ENCODE results near the gene PIBF1. TPM values are rescaled to one million over a fixed set of nuclear protein-coding genes. Genes with fewer than 3 reads are reported as not detected.
"Not testable (repeated sequence)": the region's sequence is repeated elsewhere in the genome, so short reads cannot be mapped to it uniquely, and the experiment has no call there.

Gene PIBF1
- total and polyA plus RNA-seq, 5 donors from 2014 or later: 13.6 to 34.1 (median 19.8) TPM

GRCh38 chr13:72884101-72884500 is 102.2 kb downstream of the PIBF1 start:
- Mint-ChIP-seq H3K4me3 (no peak overlapping the region), H3K36me3 (peaks cover 31% of the 10 kb centered on the region), H3K27me3 (no peaks in the 10 kb centered on the region), H3K27ac (no peak overlapping the region), H3K4me1 (peaks cover 0 to 7% (median 2%) of the 10 kb centered on the region in 4 donors), H3K9me3 (peaks cover 0 to 4% (median 2%) of the 10 kb centered on the region in 7 donors)
- Histone ChIP-seq H3K4me1 (ENCODE audit: control insufficient read depth, insufficient read depth, low read length, poor library complexity, severe bottlenecking) (no peaks in the 10 kb centered on the region), H3K4me3 (ENCODE audit: low read depth, low read length) (no peak overlapping the region), H3K9me3 (ENCODE audit: control insufficient read depth in 2 of 2, low read length in 2 of 2) (no peaks in the 10 kb centered on the region), H3K27me3 (ENCODE audit: control insufficient read depth, insufficient read depth, low read length) (no peaks in the 10 kb centered on the region), H3K36me3 (ENCODE audit: control insufficient read depth, insufficient read depth, low read length) (peaks cover 3% of the 10 kb centered on the region), H3K27ac (ENCODE audit: insufficient read depth, low read length, poor library complexity, severe bottlenecking) (no peak overlapping the region)
- no peak for DNase-seq
- no peak for ATAC-seq (ENCODE audit: low read depth in 2 of 2)

- peaks cover 3% of the 10 kb centered on the region for H3K36me3 ChIP-seq (ENCODE audit: control insufficient read depth, insufficient read depth, low read length)
- peaks cover 24% of the 10 kb centered on the region for H3K36me3 Mint-ChIP-seq
- H3K27ac ChIP-seq (ENCODE audit: insufficient read depth, low read length, poor library complexity, severe bottlenecking): no peak overlapping the region
Measured at GRCh38 chr13:72886272-72887067, 104.5 kb downstream of the PIBF1 start.

DNA sequence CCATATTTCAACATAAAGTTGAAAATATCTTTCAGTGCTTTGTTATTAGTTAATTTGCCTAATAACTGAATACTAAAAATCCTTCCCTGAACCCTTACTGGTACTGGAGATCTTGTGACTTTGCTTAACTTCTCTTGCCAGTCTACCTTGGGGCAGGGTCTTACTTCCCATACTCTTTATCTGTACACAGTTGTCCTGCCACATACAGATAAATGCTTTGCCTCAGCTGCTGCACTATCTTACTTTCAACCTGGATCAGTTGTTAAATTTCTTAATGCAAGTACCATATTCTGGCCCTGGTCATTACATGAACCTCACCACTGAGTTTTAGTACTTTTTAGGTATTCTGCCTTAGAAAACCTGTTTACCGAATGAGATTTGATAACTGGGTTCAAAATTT is 107.6 kb downstream of the PIBF1 start:
- H3K27ac Mint-ChIP-seq: no peak overlapping the region
- DNase-seq: no peak

More at GRCh38 chr13:72886272-72887067, 104.5 kb downstream of the PIBF1 start:
- Histone ChIP-seq H3K4me1 (ENCODE audit: control insufficient read depth, insufficient read depth, low read length, poor library complexity, severe bottlenecking) (no peaks in the 10 kb centered on the region), H3K9me3 (ENCODE audit: control insufficient read depth in 2 of 2, low read length in 2 of 2) (no peaks in the 10 kb centered on the region), H3K27me3 (ENCODE audit: control insufficient read depth, insufficient read depth, low read length) (no peaks in the 10 kb centered on the region), H3K4me3 (ENCODE audit: low read depth, low read length) (no peak overlapping the region)
- peaks cover 0 to 10% (median 5%) of the 10 kb centered on the region in 4 donors for H3K4me1 Mint-ChIP-seq
- DNase-seq: no peak
- H3K4me3 Mint-ChIP-seq: no peak overlapping the region
- no peak overlapping the region for H3K27ac Mint-ChIP-seq
- H3K9me3 Mint-ChIP-seq: peaks cover 0 to 3% (median 0%) of the 10 kb centered on the region in 7 donors
- ATAC-seq (ENCODE audit: low read depth in 2 of 2): no peak
- no peaks in the 10 kb centered on the region for H3K27me3 Mint-ChIP-seq

DNA sequence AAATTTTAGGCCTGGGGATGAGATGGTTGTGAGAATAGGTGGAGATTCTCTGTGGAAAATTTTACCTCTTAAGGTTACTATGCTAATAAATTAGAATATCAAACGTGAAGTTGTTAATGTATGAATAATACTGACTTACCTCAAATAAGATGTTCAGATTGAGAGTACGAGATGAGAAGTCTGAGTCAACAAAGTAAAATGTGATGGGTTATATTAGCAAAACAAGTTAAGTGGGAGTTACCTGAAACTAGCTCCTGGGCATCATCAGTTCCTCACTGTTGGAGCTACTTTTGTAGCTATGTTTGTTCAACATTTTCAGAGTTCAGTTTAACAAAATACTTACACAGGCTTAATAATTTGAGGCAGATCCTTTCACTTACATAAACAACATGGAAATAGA is 108.6 kb downstream of the PIBF1 start:
- no peaks in the 10 kb centered on the region for H3K9me3 ChIP-seq (ENCODE audit: control insufficient read depth in 2 of 2, low read length in 2 of 2)
- Mint-ChIP-seq H3K36me3 (peaks cover 18% of the 10 kb centered on the region), H3K4me3 (no peak overlapping the region), H3K27me3 (no peaks in the 10 kb centered on the region), H3K27ac (no peak overlapping the region), H3K9me3 (peaks cover 0 to 2% (median 0%) of the 10 kb centered on the region in 7 donors), H3K4me1 (peaks cover 3 to 9% (median 5%) of the 10 kb centered on the region in 4 donors)
- no peaks in the 10 kb centered on the region for H3K27me3 ChIP-seq (ENCODE audit: control insufficient read depth, insufficient read depth, low read length)
- no peak for ATAC-seq (ENCODE audit: low read depth in 2 of 2)
- H3K36me3 ChIP-seq (ENCODE audit: control insufficient read depth, insufficient read depth, low read length): peaks cover 1% of the 10 kb centered on the region
- H3K4me1 ChIP-seq (ENCODE audit: control insufficient read depth, insufficient read depth, low read length, poor library complexity, severe bottlenecking): no peaks in the 10 kb centered on the region
- H3K4me3 ChIP-seq (ENCODE audit: low read depth, low read length): no peak overlapping the region
- no peak overlapping the region for H3K27ac ChIP-seq (ENCODE audit: insufficient read depth, low read length, poor library complexity, severe bottlenecking)
- DNase-seq: no peak

More for the DNA sequence above, 107.6 kb downstream of the PIBF1 start:
- no peak for ATAC-seq (ENCODE audit: low read depth in 2 of 2)
- Mint-ChIP-seq H3K36me3 (peaks cover 18% of the 10 kb centered on the region), H3K9me3 (peaks cover 0 to 2% (median 0%) of the 10 kb centered on the region in 7 donors), H3K4me1 (peaks cover 3 to 13% (median 5%) of the 10 kb centered on the region in 4 donors), H3K27me3 (no peaks in the 10 kb centered on the region), H3K4me3 (no peak overlapping the region)
- Histone ChIP-seq H3K27ac (ENCODE audit: insufficient read depth, low read length, poor library complexity, severe bottlenecking) (no peak overlapping the region), H3K36me3 (ENCODE audit: control insufficient read depth, insufficient read depth, low read length) (no peaks in the 10 kb centered on the region), H3K9me3 (ENCODE audit: control insufficient read depth in 2 of 2, low read length in 2 of 2) (no peaks in the 10 kb centered on the region), H3K4me1 (ENCODE audit: control insufficient read depth, insufficient read depth, low read length, poor library complexity, severe bottlenecking) (no peaks in the 10 kb centered on the region), H3K4me3 (ENCODE audit: low read depth, low read length) (no peak overlapping the region), H3K27me3 (ENCODE audit: control insufficient read depth, insufficient read depth, low read length) (no peaks in the 10 kb centered on the region)

DNA sequence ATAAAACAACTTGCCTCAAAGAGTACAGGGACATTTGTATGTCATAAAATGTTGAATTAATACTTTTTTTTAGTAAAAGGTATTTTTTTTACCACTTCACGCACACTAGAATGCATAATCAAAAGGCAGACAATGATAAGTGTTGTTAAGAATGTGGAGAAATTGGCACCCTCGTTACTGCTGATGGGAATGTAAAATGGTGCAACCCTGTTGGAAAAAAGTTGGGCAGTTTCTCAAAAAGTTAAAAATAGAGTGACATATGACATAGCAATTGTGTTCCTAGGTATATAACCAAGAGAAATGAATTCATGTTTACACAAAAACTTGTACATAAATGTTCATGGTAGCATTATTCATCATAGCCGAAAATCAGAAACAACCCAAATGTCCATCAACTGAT is 109.5 kb downstream of the PIBF1 start:
- Histone ChIP-seq H3K9me3 (ENCODE audit: control insufficient read depth in 2 of 2, low read length in 2 of 2) (no peaks in the 10 kb centered on the region), H3K36me3 (ENCODE audit: control insufficient read depth, insufficient read depth, low read length) (peaks cover 6% of the 10 kb centered on the region), H3K27ac (ENCODE audit: insufficient read depth, low read length, poor library complexity, severe bottlenecking) (no peak overlapping the region), H3K4me3 (ENCODE audit: low read depth, low read length) (no peak overlapping the region), H3K27me3 (ENCODE audit: control insufficient read depth, insufficient read depth, low read length) (no peaks in the 10 kb centered on the region), H3K4me1 (ENCODE audit: control insufficient read depth, insufficient read depth, low read length, poor library complexity, severe bottlenecking) (no peaks in the 10 kb centered on the region)
- Mint-ChIP-seq H3K9me3 (peaks cover 0 to 2% (median 0%) of the 10 kb centered on the region in 7 donors), H3K4me1 (peaks cover 3 to 8% (median 5%) of the 10 kb centered on the region in 4 donors), H3K4me3 (no peak overlapping the region), H3K27me3 (no peaks in the 10 kb centered on the region), H3K36me3 (peaks cover 21% of the 10 kb centered on the region), H3K27ac (no peak overlapping the region)
- no peak for DNase-seq
- ATAC-seq (ENCODE audit: low read depth in 2 of 2): no peak

- Mint-ChIP-seq H3K4me1 (peaks cover 0 to under 1% (median 0%) of the 10 kb centered on the region in 4 donors), H3K36me3 (peaks cover 23% of the 10 kb centered on the region), H3K27me3 (no peaks in the 10 kb centered on the region), H3K4me3 (no peak overlapping the region), H3K27ac (no peak overlapping the region), H3K9me3 (peaks cover 0 to 7% (median 0%) of the 10 kb centered on the region in 7 donors)
- no peak overlapping the region for H3K4me3 ChIP-seq (ENCODE audit: low read depth, low read length)
- H3K36me3 ChIP-seq (ENCODE audit: control insufficient read depth, insufficient read depth, low read length): peaks cover 6% of the 10 kb centered on the region
- H3K9me3 ChIP-seq (ENCODE audit: control insufficient read depth in 2 of 2, low read length in 2 of 2): no peaks in the 10 kb centered on the region
- no peaks in the 10 kb centered on the region for H3K27me3 ChIP-seq (ENCODE audit: control insufficient read depth, insufficient read depth, low read length)
- DNase-seq (no peak), ATAC-seq (ENCODE audit: low read depth in 2 of 2) (no peak)
- H3K27ac ChIP-seq (ENCODE audit: insufficient read depth, low read length, poor library complexity, severe bottlenecking): no peak overlapping the region
- H3K4me1 ChIP-seq (ENCODE audit: control insufficient read depth, insufficient read depth, low read length, poor library complexity, severe bottlenecking): no peaks in the 10 kb centered on the region
Measured at GRCh38 chr13:72896869-72897268, 114.9 kb downstream of the PIBF1 start.

- H3K27ac ChIP-seq (ENCODE audit: insufficient read depth, low read length, poor library complexity, severe bottlenecking); H3K4me3 ChIP-seq (ENCODE audit: low read depth, low read length); H3K4me1 Mint-ChIP-seq; H3K4me1 ChIP-seq (ENCODE audit: control insufficient read depth, insufficient read depth, low read length, poor library complexity, severe bottlenecking); H3K36me3 ChIP-seq (ENCODE audit: control insufficient read depth, insufficient read depth, low read length); ATAC-seq (ENCODE audit: low read depth in 2 of 2); H3K9me3 Mint-ChIP-seq; H3K4me3 Mint-ChIP-seq; H3K9me3 ChIP-seq (ENCODE audit: control insufficient read depth in 2 of 2, low read length in 2 of 2); H3K27me3 ChIP-seq (ENCODE audit: control insufficient read depth, insufficient read depth, low read length); H3K27me3 Mint-ChIP-seq; DNase-seq: not testable (repeated sequence)
- H3K27ac Mint-ChIP-seq: peak overlapping the region in 1 of 3 donors; percentile 40
- peaks cover 22% of the 10 kb centered on the region for H3K36me3 Mint-ChIP-seq
Measured at GRCh38 chr13:72901546-72901945, 119.6 kb downstream of the PIBF1 start.

- ATAC-seq (ENCODE audit: low read depth in 2 of 2) (no peak), DNase-seq (no peak)
- Histone ChIP-seq H3K36me3 (ENCODE audit: control insufficient read depth, insufficient read depth, low read length) (peaks cover 27% of the 10 kb centered on the region), H3K9me3 (ENCODE audit: control insufficient read depth in 2 of 2, low read length in 2 of 2) (no peaks in the 10 kb centered on the region), H3K4me1 (ENCODE audit: control insufficient read depth, insufficient read depth, low read length, poor library complexity, severe bottlenecking) (no peaks in the 10 kb centered on the region), H3K4me3 (ENCODE audit: low read depth, low read length) (no peak overlapping the region), H3K27ac (ENCODE audit: insufficient read depth, low read length, poor library complexity, severe bottlenecking) (no peak overlapping the region), H3K27me3 (ENCODE audit: control insufficient read depth, insufficient read depth, low read length) (no peaks in the 10 kb centered on the region)
- Mint-ChIP-seq H3K27ac (no peak overlapping the region), H3K36me3 (peaks cover 48% of the 10 kb centered on the region), H3K4me3 (no peak overlapping the region), H3K4me1 (peaks cover 0 to 3% (median 0%) of the 10 kb centered on the region in 4 donors), H3K9me3 (no peaks in the 10 kb centered on the region), H3K27me3 (no peaks in the 10 kb centered on the region)
Measured at GRCh38 chr13:72908416-72908815, 126.5 kb downstream of the PIBF1 start.

Data from CD4-positive, CD25-positive, alpha-beta regulatory T cell (primary cell).